Retinal pigment epithelial cell (primary cell): Measurements from ENCODE around the gene SERPINE2.

Experiments
- DNase-seq: peaks from one replicate; pipeline ENCODE4 v3.0.0-alpha.2; 2010; ENCODE audit warnings: low read depth
- H3K4me3 ChIP-seq: 2 replicates; pipeline ENCODE4 v1.5.1; 2011; ENCODE audit warnings: mild to moderate bottlenecking, low read length, control low read depth, moderate library complexity
- TF ChIP-seq, protein P1 (sequence below): conservative IDR thresholded peaks from 2 replicates; pipeline ENCODE4 v1.5.1; 2011; ENCODE audit warnings: low read depth, low read length, control low read depth, inconsistent platforms

The SERPINE2 gene

DNA sequence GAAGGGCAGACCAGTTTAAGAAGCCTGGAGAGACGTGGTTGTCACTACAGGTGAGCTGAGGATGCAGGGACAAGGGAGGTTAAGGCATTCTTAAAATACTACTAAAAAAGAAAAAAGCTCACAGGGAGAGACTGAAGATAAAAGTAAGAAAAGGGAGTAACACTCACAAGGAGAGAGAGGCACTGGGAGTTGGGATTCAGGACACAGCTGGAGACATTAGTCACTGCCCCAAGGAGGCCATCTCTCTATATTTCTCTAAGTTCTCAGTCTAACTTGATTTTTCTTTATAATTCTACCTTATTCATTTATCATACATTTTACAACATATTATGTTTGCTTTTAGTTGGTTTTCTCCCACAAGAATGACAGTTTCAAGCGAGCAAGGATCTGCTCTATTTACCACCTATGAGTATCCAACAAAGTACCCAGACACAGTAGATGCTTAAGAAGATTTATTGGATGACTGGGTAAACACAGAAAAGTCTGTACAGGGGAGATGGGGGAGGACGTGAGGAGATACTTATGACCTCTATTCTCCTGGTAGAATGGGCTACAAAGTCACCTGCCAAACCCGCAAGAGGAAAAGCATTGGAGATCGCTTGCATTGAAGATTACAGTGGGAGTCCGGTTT, 2.2 kb downstream of the SERPINE2 start:
- TF ChIP-seq, protein P1, sequence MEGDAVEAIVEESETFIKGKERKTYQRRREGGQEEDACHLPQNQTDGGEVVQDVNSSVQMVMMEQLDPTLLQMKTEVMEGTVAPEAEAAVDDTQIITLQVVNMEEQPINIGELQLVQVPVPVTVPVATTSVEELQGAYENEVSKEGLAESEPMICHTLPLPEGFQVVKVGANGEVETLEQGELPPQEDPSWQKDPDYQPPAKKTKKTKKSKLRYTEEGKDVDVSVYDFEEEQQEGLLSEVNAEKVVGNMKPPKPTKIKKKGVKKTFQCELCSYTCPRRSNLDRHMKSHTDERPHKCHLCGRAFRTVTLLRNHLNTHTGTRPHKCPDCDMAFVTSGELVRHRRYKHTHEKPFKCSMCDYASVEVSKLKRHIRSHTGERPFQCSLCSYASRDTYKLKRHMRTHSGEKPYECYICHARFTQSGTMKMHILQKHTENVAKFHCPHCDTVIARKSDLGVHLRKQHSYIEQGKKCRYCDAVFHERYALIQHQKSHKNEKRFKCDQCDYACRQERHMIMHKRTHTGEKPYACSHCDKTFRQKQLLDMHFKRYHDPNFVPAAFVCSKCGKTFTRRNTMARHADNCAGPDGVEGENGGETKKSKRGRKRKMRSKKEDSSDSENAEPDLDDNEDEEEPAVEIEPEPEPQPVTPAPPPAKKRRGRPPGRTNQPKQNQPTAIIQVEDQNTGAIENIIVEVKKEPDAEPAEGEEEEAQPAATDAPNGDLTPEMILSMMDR, result no peak
- no peak overlapping the region for H3K4me3 ChIP-seq
- no peak for DNase-seq

DNA sequence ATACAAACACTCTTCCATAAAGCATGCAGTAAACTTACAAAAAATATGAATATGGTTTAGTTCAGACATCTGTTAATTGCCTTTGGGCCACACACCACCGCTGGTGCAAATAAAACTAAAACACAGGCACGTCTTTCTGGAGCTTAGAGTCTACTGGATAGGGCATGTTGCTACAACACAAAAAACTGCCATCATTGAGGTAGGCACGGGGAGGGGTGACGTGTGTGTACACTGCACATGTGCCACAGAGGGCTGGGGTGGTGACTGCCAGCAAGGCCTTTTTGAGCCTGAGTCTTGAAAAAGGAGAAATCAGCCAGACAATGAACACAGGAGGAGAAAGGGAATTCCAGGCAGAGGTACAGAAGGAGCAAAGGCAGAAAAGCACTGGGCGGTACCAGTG, 5.1 kb downstream of the SERPINE2 start:
- no peak overlapping the region for H3K4me3 ChIP-seq
- TF ChIP-seq, protein P1, result no peak
- DNase-seq, result no peak

DNA sequence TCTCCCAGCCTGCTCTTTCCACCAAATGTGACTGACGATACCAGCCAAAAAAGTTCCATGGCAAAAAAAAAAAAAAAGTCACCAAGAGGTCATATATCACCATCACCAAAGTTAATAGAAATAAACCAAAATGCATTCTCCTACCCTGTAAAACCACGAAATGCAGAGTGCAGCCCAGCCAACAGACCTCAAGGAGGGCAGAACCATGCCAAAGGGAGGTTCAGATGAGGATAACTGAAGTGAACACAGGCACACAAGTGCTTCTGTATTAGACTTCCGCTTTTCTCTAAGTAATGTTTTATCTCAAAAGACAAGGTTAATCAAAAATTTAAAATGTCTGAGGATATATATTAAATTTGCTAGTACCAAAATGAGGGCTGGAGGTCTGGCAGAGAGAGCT, 5.5 kb downstream of the SERPINE2 start:
- DNase-seq, result no peak
- TF ChIP-seq, protein P1, result no peak

GRCh38 chr2:224032283-224032682, 6.8 kb downstream of the SERPINE2 start:
- no peak for DNase-seq
- no peak overlapping the region for H3K4me3 ChIP-seq
- TF ChIP-seq, protein P1, result no peak

More for the DNA sequence above, 5.5 kb downstream of the SERPINE2 start:
- no peak overlapping the region for H3K4me3 ChIP-seq

GRCh38 chr2:224031358-224031970, 7.6 kb downstream of the SERPINE2 start:
- no peak overlapping the region for H3K4me3 ChIP-seq
- no peak for DNase-seq
- TF ChIP-seq, protein P1, result no peak

DNA sequence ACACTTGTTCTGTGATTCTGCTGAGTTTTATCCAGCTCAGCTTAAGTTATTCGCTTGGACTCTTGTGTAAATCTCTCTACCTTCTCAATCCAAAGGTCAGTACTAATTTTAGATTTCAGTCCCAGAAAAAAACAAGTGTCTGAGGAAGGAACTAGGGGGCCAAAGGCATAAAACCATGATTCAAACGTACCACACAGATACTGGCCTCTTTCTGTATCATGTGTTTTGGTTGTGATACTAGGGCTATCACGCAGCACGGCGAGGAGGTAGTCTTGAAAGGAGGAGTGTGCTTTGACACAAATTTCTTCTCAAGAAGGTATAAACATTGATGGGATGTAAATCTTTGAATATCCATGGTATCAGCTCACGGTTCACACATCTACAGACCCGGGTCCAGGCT, 8.3 kb downstream of the SERPINE2 start:
- TF ChIP-seq, protein P1, result no peak
- DNase-seq, result no peak

GRCh38 chr2:224029876-224030275, 9.2 kb downstream of the SERPINE2 start:
- TF ChIP-seq, protein P1, result no peak
- DNase-seq, result no peak
- H3K4me3 ChIP-seq, result no peak overlapping the region

More for the DNA sequence above, 8.3 kb downstream of the SERPINE2 start:
- no peak overlapping the region for H3K4me3 ChIP-seq
